T-cell (primary cell): ENCODE data around the gene MYOM1. TPM values are rescaled to one million over a fixed set of nuclear protein-coding genes. Genes with fewer than 3 reads are reported as not detected.

ENCODE experiments used
- ATAC-seq, 4 experiments: fragments of 200-7000 bp in 3 of 4; fragments of 150-1000 bp in 1 of 4; cut with Tn5 transposase; replicated peaks in 1 of 4; 1 replicate in 3 of 4; 2 replicates in 1 of 4; pipeline ENCODE4 v1.10.0; 2021; ENCODE audit warnings: moderate library complexity in 3 of 4, mild to moderate bottlenecking in 2 of 4, moderate number of reproducible peaks in 1 of 4
- CTCF ChIA-PET, 2 donors: fragments of 300-600 bp; sonication (Branson Sonifier 250); formaldehyde crosslinking; loops; one replicate each; lab custom pipeline; 2022; ENCODE audit warnings: antibody characterized with exemption in 2 of 2; lab: Charles Lee
- POLR2A ChIA-PET, 2 donors: fragments of 300-600 bp; sonication (Branson Sonifier 250); formaldehyde crosslinking; loops; one replicate each; lab custom pipeline; 2022; ENCODE audit warnings: antibody characterized with exemption in 2 of 2; lab: Charles Lee
- DNase-seq, 35 experiments: peaks; one replicate each; pipeline versions ENCODE4 v3.0.0 to v3.0.0-alpha.2; 2013 to 2023
- H3K27ac ChIP-seq: one replicate; pipeline ENCODE4 v1.5.1; 2013; ENCODE audit warnings: low read length
- H3K27me3 ChIP-seq, 2 experiments: replicated peaks in 1 of 2; 1 replicate in 1 of 2; 2 replicates in 1 of 2; pipeline versions ENCODE4 v1.6.1 to v1.7.0; 2013; ENCODE audit warnings: low read length in 1 of 2, mixed read lengths in 1 of 2; ENCODE audit not compliant: control insufficient read depth in 2 of 2, insufficient read depth in 2 of 2; ENCODE audit errors: extremely low read depth in 1 of 2
- H3K36me3 ChIP-seq, 2 donors: 1 replicate in 1 of 2; 2 replicates in 1 of 2; pipeline versions ENCODE4 v1.6.1 to v1.7.0; 2013; ENCODE audit warnings: low read length in 1 of 2; ENCODE audit not compliant: control insufficient read depth in 2 of 2, insufficient read depth in 1 of 2; ENCODE audit errors: extremely low read depth in 1 of 2
- H3K4me1 ChIP-seq, 2 experiments: 1 replicate in 1 of 2; 2 replicates in 1 of 2; pipeline versions ENCODE4 v1.6.1 to v1.7.0; 2013; ENCODE audit warnings: low read length in 2 of 2, mixed read lengths in 1 of 2; ENCODE audit not compliant: insufficient read depth in 2 of 2, control insufficient read depth in 1 of 2; ENCODE audit errors: extremely low read depth in 1 of 2
- H3K4me3 ChIP-seq, 2 donors: 1 replicate in 1 of 2; 2 replicates in 1 of 2; pipeline versions ENCODE4 v1.5.1 to v1.7.0; 2013; ENCODE audit warnings: mild to moderate bottlenecking in 2 of 2, low read length in 1 of 2, moderate library complexity in 1 of 2; ENCODE audit not compliant: control insufficient read depth in 1 of 2; ENCODE audit errors: extremely low read depth in 1 of 2
- H3K9me3 ChIP-seq: 2 replicates; pipeline ENCODE4 v1.7.0; 2013
- H3K27ac Mint-ChIP-seq, 2 donors: one replicate each; pipeline ENCODE4 v1.8.0; 2020 to 2021; ENCODE audit warnings: mild to moderate bottlenecking in 2 of 2, mixed read lengths in 2 of 2
- H3K27me3 Mint-ChIP-seq, 2 donors: one replicate each; pipeline ENCODE4 v1.8.0; 2021 to 2022; ENCODE audit warnings: mixed read lengths in 2 of 2
- H3K36me3 Mint-ChIP-seq: one replicate; pipeline ENCODE4 v1.8.0; 2021; ENCODE audit warnings: mixed read lengths
- H3K4me1 Mint-ChIP-seq, 3 donors: one replicate each; pipeline ENCODE4 v1.8.0; 2020 to 2022; ENCODE audit warnings: mixed read lengths in 3 of 3, mild to moderate bottlenecking in 1 of 3
- H3K4me3 Mint-ChIP-seq, 3 donors: one replicate each; pipeline ENCODE4 v1.8.0; 2020 to 2022; ENCODE audit warnings: mild to moderate bottlenecking in 3 of 3, mixed read lengths in 3 of 3, moderate library complexity in 3 of 3
- H3K9me3 Mint-ChIP-seq, 3 donors: one replicate each; pipeline ENCODE4 v1.8.0; 2020 to 2022; ENCODE audit warnings: mixed read lengths in 3 of 3
- WGBS: methylation state at CpG from one replicate; pipeline ENCODE4 v1.1.5; 2013; ENCODE audit warnings: missing lambda C conversion rate; ENCODE audit not compliant: insufficient coverage; 5-methylcytosine and 5-hydroxymethylcytosine counted together
- total RNA-seq, 35 experiments: library from RNA in 6 of 35; stranded (reverse) in 6 of 35; fragments of 120-200 nt in 1 of 35; gene quantifications; one replicate each; pipeline versions ENCODE4 v1.2.1 to v1.2.4 and lab custom pipeline; 2013 to 2026

Gene MYOM1
- total RNA-seq, 5 donors from 2014 or later (not counting 1 experiment from before 2014, with no cell fraction given) = 0.98 to 7.0 (median 1.9) TPM

DNA sequence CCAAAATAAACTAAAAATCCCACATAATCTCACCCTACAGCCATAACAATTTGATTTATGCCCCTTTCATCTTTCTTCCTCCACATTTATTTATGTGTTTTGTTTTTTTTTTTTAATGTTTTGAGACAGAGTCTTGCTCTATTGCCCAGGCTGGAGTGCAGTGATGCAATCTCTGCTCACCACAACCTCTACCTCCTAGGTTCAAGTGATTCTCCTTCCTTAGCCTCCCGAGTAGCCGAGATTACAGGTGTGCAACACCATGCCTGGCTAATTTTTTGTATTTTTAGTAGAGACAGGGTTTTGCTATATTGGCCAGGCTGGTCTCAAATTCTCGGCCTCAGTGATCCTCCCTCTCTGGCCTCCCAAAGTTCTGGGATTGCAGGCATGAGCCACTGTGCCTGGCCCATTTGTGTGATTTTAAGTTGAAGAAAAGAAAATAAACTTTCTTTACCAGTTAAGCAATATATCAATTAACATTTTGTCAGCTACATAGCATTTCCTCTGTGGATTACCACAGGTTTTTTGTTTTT is 170.9 kb downstream of the MYOM1 start:
- no peak for DNase-seq
- Histone ChIP-seq H3K4me1 (peaks cover 8 to 9% of the 10 kb centered on the region in 2 experiments), H3K36me3 (no peaks in the 10 kb centered on the region), H3K27ac (no peak overlapping the region), H3K9me3 (no peaks in the 10 kb centered on the region), H3K27me3 (no peaks in the 10 kb centered on the region), H3K4me3 (no peak overlapping the region)
- CTCF ChIA-PET = no interaction called here
- no peak overlapping the region for H3K27ac Mint-ChIP-seq
- POLR2A ChIA-PET = interaction anchor here in 1 of 2 donors (0.6 to 0.7 kb wide), 2 partner anchors 12 to 35 kb away, joined by 4 to 7 read pairs; no protein-coding TSS in a partner anchor
- H3K4me3 Mint-ChIP-seq = no peak overlapping the region
- no peaks in the 10 kb centered on the region for H3K36me3 Mint-ChIP-seq
- H3K9me3 Mint-ChIP-seq = peaks cover 0 to 7% (median 6%) of the 10 kb centered on the region in 3 donors
- ATAC-seq = no peak
- H3K4me1 Mint-ChIP-seq = peaks cover 26 to 58% (median 37%) of the 10 kb centered on the region in 3 donors
- no CpG with 5 or more reads among the region's 3 CpGs for WGBS
- no peaks in the 10 kb centered on the region for H3K27me3 Mint-ChIP-seq

- H3K9me3 Mint-ChIP-seq = peaks cover 0 to 2% (median under 1%) of the 10 kb centered on the region in 3 donors
- peak in 1 of 4 experiments; percentile 40 for ATAC-seq
- no peak overlapping the region for H3K27ac ChIP-seq
- H3K4me3 Mint-ChIP-seq = no peak overlapping the region
- no peaks in the 10 kb centered on the region for H3K36me3 ChIP-seq
- no peak overlapping the region for H3K4me3 ChIP-seq
- no peaks in the 10 kb centered on the region for H3K27me3 Mint-ChIP-seq
- H3K27ac Mint-ChIP-seq = no peak overlapping the region
- no peak for DNase-seq
- POLR2A ChIA-PET = interaction anchor here in 1 of 2 donors (0.7 kb wide), 1 partner anchor 13 kb away, joined by 7 read pairs; no protein-coding TSS in a partner anchor
- H3K9me3 ChIP-seq = no peaks in the 10 kb centered on the region
- H3K36me3 Mint-ChIP-seq = no peaks in the 10 kb centered on the region
- peaks cover 21 to 51% (median 31%) of the 10 kb centered on the region in 3 donors for H3K4me1 Mint-ChIP-seq
- CTCF ChIA-PET = no interaction called here
- H3K4me1 ChIP-seq = peaks cover 8 to 9% of the 10 kb centered on the region in 2 experiments
- WGBS = 20% methylated on average over 1 of the region's 6 CpGs
- H3K27me3 ChIP-seq = no peaks in the 10 kb centered on the region
These were observed 171.6 kb downstream of the MYOM1 start for GRCh38 chr18:3048121-3048520.

DNA sequence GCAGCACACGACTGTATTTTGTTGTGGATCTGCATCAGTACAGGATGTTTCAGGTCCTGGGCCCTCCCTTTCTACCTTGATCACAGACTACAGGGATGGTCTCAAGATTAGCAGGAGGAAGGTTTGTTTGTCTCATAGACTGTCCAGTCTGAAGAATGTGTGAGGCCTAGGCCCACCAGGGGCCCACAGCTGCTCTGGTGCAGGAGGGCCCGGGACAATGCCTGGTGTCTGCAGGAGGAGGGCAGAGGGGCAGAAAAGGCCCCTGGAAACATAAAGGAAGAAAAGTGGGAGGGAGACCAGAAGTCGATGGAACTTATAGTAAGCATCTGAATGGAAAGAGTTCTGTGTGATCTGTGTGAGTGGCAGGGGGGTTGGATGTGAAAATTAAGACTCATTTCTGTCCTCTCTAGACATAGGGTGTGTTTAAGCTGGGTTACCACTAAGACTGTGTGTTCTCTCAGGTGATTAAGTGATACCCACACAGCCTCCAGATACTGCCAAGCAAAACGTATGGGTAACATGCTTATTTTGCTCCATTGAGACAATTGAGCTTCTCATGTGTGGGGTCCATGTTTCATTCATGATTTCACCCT is 173.5 kb downstream of the MYOM1 start:
- Mint-ChIP-seq H3K27ac (no peak overlapping the region), H3K27me3 (no peaks in the 10 kb centered on the region), H3K9me3 (no peaks in the 10 kb centered on the region), H3K36me3 (no peaks in the 10 kb centered on the region), H3K4me3 (no peak overlapping the region), H3K4me1 (peaks cover 9 to 33% (median 19%) of the 10 kb centered on the region in 3 donors)
- Histone ChIP-seq H3K27ac (no peak overlapping the region), H3K27me3 (no peaks in the 10 kb centered on the region), H3K36me3 (no peaks in the 10 kb centered on the region), H3K9me3 (no peaks in the 10 kb centered on the region), H3K4me1 (no peaks in the 10 kb centered on the region), H3K4me3 (no peak overlapping the region)
- 78% methylated on average over 1 of the region's 4 CpGs for WGBS
- DNase-seq (no peak), ATAC-seq (no peak)
- CTCF ChIA-PET = no interaction called here
- POLR2A ChIA-PET = interaction anchor here in 1 of 2 donors (0.5 kb wide), 1 partner anchor 14 kb away, joined by 3 read pairs; no protein-coding TSS in a partner anchor

DNA sequence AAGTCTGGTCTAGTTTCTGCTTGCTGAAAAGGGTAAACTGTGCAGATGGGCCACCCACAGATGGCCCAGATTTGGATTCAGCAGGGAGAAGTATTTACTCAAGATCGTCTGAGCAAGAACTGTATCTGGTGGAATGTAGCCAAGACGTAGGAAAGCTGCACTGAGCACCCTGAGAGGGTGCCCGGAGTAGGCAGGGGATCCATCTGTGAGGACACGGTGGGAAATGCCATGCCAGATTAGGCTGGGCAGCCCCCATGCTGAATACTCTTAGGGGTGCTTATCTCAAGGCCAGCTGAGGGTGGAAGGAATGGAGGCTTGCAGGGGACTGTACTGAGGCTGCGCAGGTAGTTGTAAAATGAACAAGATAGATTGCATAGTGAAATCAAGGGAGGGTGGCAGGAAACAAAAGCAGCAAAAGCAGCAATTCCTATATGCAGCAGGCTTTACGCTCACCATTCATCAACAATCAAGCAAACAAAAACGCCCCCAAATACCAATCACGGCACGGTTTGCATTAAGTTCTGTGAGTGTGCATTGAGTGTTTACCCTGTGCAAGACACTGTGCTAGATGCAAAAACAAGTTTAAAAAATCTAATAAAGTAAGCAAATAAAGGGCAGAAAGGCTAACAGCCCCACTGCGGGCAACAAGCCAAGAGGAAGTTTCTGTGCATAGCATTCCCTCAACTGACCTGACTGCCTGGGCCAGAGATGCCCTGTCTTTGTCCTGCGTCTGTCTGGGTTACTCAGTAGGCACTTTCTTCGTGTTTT is 174.7 kb downstream of the MYOM1 start:
- Mint-ChIP-seq H3K36me3 (no peaks in the 10 kb centered on the region), H3K4me1 (peaks cover 9 to 32% (median 17%) of the 10 kb centered on the region in 3 donors), H3K4me3 (peak overlapping the region in 1 of 3 donors; percentile 40), H3K27ac (peak overlapping the region; percentile 11 to 26), H3K27me3 (no peaks in the 10 kb centered on the region), H3K9me3 (no peaks in the 10 kb centered on the region)
- no peaks in the 10 kb centered on the region for H3K27me3 ChIP-seq
- no peak overlapping the region for H3K27ac ChIP-seq
- DNase-seq = no peak
- no peak overlapping the region for H3K4me3 ChIP-seq
- no peaks in the 10 kb centered on the region for H3K4me1 ChIP-seq
- WGBS = 79% methylated on average over 5 of the region's 12 CpGs
- no peaks in the 10 kb centered on the region for H3K9me3 ChIP-seq
- ATAC-seq = peak in 1 of 4 experiments; percentile 52
- ChIA-PET POLR2A (interaction anchor here in 1 of 2 donors (0.5 to 0.6 kb wide), 2 partner anchors 162 to 184 kb away, joined by 3 to 7 read pairs; no protein-coding TSS in a partner anchor), CTCF (no interaction called here)
- H3K36me3 ChIP-seq = no peaks in the 10 kb centered on the region

GRCh38 chr18:3042379-3042778 is 177.4 kb downstream of the MYOM1 start:
- Mint-ChIP-seq H3K27ac (no peak overlapping the region), H3K9me3 (no peaks in the 10 kb centered on the region), H3K4me1 (peaks cover 13 to 32% (median 18%) of the 10 kb centered on the region in 3 donors), H3K36me3 (no peaks in the 10 kb centered on the region), H3K27me3 (no peaks in the 10 kb centered on the region), H3K4me3 (no peak overlapping the region)
- no peak for DNase-seq
- CTCF ChIA-PET = no interaction called here
- POLR2A ChIA-PET = no interaction called here
- Histone ChIP-seq H3K27me3 (no peaks in the 10 kb centered on the region), H3K4me3 (no peak overlapping the region), H3K27ac (no peak overlapping the region), H3K36me3 (no peaks in the 10 kb centered on the region), H3K9me3 (no peaks in the 10 kb centered on the region), H3K4me1 (peaks cover 3 to 5% of the 10 kb centered on the region in 2 experiments)
- no peak for ATAC-seq
- WGBS = no CpG with 5 or more reads among the region's 2 CpGs

- no peak overlapping the region for H3K27ac Mint-ChIP-seq
- POLR2A ChIA-PET = interaction anchor here in 1 of 2 donors (0.6 kb wide), 1 partner anchor 127 kb away, joined by 5 read pairs; no protein-coding TSS in a partner anchor
- Histone ChIP-seq H3K36me3 (no peaks in the 10 kb centered on the region), H3K4me3 (no peak overlapping the region), H3K4me1 (peaks cover 5 to 6% of the 10 kb centered on the region in 2 experiments), H3K27ac (no peak overlapping the region), H3K27me3 (no peaks in the 10 kb centered on the region), H3K9me3 (no peaks in the 10 kb centered on the region)
- peaks cover 14 to 34% (median 20%) of the 10 kb centered on the region in 3 donors for H3K4me1 Mint-ChIP-seq
- no peak for ATAC-seq
- no peak for DNase-seq
- no peaks in the 10 kb centered on the region for H3K9me3 Mint-ChIP-seq
- WGBS = no CpG with 5 or more reads among the region's 5 CpGs
- H3K27me3 Mint-ChIP-seq = no peaks in the 10 kb centered on the region
- no peak overlapping the region for H3K4me3 Mint-ChIP-seq
- H3K36me3 Mint-ChIP-seq = no peaks in the 10 kb centered on the region
- CTCF ChIA-PET = interaction anchor here in 1 of 2 donors (0.6 kb wide), 1 partner anchor 142 kb away, joined by 4 read pairs; no protein-coding TSS in a partner anchor
These were observed 177.9 kb downstream of the MYOM1 start for GRCh38 chr18:3041843-3042242.
